ENCODE data around the gene PNRC2. TPM values are rescaled to one million over a fixed set of nuclear protein-coding genes. Genes with fewer than 3 reads are reported as not detected.

Gene PNRC2
- total RNA-seq, 2 experiments from 2014 or later, result 172 to 183 TPM

DNA sequence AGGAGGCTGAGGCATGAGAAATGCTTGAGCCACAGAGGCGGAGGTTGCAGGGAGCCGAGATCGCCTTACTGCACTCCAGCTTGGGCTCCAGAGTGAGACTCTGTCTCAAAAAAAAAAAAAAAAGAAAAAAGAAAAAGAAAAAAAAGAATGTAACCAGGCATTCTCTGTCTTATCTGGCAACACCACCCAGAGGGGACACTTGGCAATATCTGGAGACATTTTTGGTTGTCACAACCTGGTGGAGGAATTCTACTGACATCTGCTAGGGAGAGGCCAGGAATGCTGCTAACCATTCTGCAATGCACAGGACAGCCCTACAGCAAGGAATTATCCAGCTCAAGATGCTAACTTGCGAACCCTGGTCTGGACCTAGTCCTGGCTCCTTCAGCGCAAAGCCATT, 44.2 kb upstream of the PNRC2 start:
- no peak overlapping the region for H3K27ac Mint-ChIP-seq

DNA sequence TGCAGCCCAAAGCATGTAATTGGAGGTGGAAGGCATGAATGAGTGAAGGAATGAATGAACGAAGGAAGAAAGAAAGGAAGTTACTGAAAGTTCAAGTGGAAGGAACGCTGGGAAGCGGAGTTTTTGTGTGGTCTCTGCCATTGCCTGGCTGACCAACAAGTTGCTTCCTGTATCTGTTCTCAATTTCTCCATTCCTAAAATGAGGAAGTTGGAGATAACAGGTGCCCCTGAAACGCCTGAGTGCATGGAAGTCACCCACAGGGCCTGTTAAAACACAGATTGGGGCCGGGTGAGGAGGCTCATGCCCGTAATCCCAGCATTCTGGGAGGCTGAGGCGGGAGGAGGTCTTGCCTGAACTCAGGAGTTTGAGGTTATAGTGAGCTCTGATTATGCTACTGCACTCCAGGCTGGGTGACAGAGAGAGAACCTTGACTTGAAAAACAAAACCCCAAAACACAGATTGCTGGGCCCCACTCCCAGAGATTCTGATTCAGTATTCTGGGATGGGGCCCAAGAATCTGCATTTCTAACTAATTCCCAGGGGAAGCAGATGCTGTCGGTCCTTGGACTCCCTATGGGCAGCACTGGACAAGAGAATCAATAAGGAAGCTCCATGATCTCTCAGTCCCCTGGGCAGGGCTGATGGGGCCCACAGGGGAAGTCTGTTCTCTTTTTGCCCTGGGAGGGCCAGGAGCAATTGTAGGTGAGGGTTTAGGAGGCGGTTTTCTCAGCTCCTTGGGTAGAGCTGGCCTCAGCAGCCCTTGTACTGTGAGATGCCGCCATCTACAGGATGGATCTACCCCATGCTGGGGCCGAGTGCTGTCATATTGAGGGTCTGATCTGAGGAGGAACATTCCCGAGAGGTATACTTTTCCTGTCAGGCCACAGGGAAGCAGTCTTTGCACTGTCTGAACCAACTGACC, 43.2 kb upstream of the PNRC2 start:
- Mint-ChIP-seq H3K36me3 (ENCODE audit: low read depth) (no peaks in the 10 kb centered on the region), H3K4me3 (no peak overlapping the region), H3K27ac (no peak overlapping the region), H3K4me1 (ENCODE audit: low read depth) (peaks cover 26% of the 10 kb centered on the region), H3K27me3 (no peaks in the 10 kb centered on the region), H3K9me3 (no peaks in the 10 kb centered on the region)
- H3K4me3 ChIP-seq (ENCODE audit: low read length), result no peak overlapping the region
- ChIA-PET POLR2A (interaction anchor here (0.6 to 1.5 kb wide), 3 partner anchors 88 to 145 kb away, joined by 3 to 6 read pairs (median 4); no protein-coding TSS in a partner anchor), CTCF (interaction anchor here (0.6 to 1.9 kb wide), 3 partner anchors 106 to 145 kb away, joined by 3 to 8 read pairs (median 5); no protein-coding TSS in a partner anchor)
- TF ChIP-seq, protein P1, sequence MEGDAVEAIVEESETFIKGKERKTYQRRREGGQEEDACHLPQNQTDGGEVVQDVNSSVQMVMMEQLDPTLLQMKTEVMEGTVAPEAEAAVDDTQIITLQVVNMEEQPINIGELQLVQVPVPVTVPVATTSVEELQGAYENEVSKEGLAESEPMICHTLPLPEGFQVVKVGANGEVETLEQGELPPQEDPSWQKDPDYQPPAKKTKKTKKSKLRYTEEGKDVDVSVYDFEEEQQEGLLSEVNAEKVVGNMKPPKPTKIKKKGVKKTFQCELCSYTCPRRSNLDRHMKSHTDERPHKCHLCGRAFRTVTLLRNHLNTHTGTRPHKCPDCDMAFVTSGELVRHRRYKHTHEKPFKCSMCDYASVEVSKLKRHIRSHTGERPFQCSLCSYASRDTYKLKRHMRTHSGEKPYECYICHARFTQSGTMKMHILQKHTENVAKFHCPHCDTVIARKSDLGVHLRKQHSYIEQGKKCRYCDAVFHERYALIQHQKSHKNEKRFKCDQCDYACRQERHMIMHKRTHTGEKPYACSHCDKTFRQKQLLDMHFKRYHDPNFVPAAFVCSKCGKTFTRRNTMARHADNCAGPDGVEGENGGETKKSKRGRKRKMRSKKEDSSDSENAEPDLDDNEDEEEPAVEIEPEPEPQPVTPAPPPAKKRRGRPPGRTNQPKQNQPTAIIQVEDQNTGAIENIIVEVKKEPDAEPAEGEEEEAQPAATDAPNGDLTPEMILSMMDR (IDR thresholded peaks at IDR 0.05), result no peak
- peak; percentile 92 for ATAC-seq (ENCODE audit: poor library complexity)
- peak; percentile 9 to 74 (median 36) for DNase-seq
- no peaks in the 10 kb centered on the region for H3K36me3 ChIP-seq (ENCODE audit: insufficient read depth, low read length)
- intact Hi-C loops (cut with DNase I, micrococcal nuclease), result loop anchor here (1.0 to 5.0 kb wide), 2 partner anchors 104 to 144 kb away; no protein-coding TSS in a partner anchor
- H3K27ac ChIP-seq (ENCODE audit: low read depth in 1 of 2, low read length in 2 of 2), result no peak overlapping the region
- no peaks in the 10 kb centered on the region for H3K9me3 ChIP-seq (ENCODE audit: control insufficient read depth in 1 of 2, insufficient read depth in 1 of 2, low read length in 2 of 2)
- no peaks in the 10 kb centered on the region for H3K27me3 ChIP-seq (ENCODE audit: control insufficient read depth in 1 of 2, insufficient read depth in 2 of 2, low read length in 2 of 2)
- H3K4me1 ChIP-seq (ENCODE audit: insufficient read depth, low read length), result peaks cover 21% of the 10 kb centered on the region

More for the DNA sequence above, 44.2 kb upstream of the PNRC2 start:
- H3K36me3 Mint-ChIP-seq (ENCODE audit: low read depth), result no peaks in the 10 kb centered on the region
- TF ChIP-seq, protein P1 (IDR thresholded peaks at IDR 0.05), result no peak
- Histone ChIP-seq H3K4me3 (ENCODE audit: low read length) (no peak overlapping the region), H3K27me3 (ENCODE audit: control insufficient read depth in 1 of 2, insufficient read depth in 2 of 2, low read length in 2 of 2) (no peaks in the 10 kb centered on the region), H3K27ac (ENCODE audit: low read depth in 1 of 2, low read length in 2 of 2) (no peak overlapping the region), H3K9me3 (ENCODE audit: control insufficient read depth in 1 of 2, insufficient read depth in 1 of 2, low read length in 2 of 2) (no peaks in the 10 kb centered on the region), H3K4me1 (ENCODE audit: insufficient read depth, low read length) (peaks cover 31% of the 10 kb centered on the region), H3K36me3 (ENCODE audit: insufficient read depth, low read length) (no peaks in the 10 kb centered on the region)
- peaks cover 29% of the 10 kb centered on the region for H3K4me1 Mint-ChIP-seq (ENCODE audit: low read depth)
- DNase-seq, result no peak
- ChIA-PET CTCF (no interaction called here), POLR2A (no interaction called here)
- intact Hi-C loops (cut with DNase I, micrococcal nuclease), result loop anchor here in 1 of 2 experiments (5.0 kb wide), 1 partner anchor 103 kb away; no protein-coding TSS in a partner anchor
- no peaks in the 10 kb centered on the region for H3K9me3 Mint-ChIP-seq
- no peaks in the 10 kb centered on the region for H3K27me3 Mint-ChIP-seq
- no peak for ATAC-seq (ENCODE audit: poor library complexity)
- no peak overlapping the region for H3K4me3 Mint-ChIP-seq

- Mint-ChIP-seq H3K4me1 (ENCODE audit: low read depth) (no peaks in the 10 kb centered on the region), H3K27me3 (no peaks in the 10 kb centered on the region), H3K9me3 (no peaks in the 10 kb centered on the region), H3K27ac (no peak overlapping the region), H3K4me3 (no peak overlapping the region), H3K36me3 (ENCODE audit: low read depth) (no peaks in the 10 kb centered on the region)
- DNase-seq (no peak), ATAC-seq (ENCODE audit: poor library complexity) (no peak)
- no peak overlapping the region for H3K27ac ChIP-seq (ENCODE audit: low read depth in 1 of 2, low read length in 2 of 2)
- H3K27me3 ChIP-seq (ENCODE audit: control insufficient read depth in 1 of 2, insufficient read depth in 2 of 2, low read length in 2 of 2), result no peaks in the 10 kb centered on the region
- no peaks in the 10 kb centered on the region for H3K9me3 ChIP-seq (ENCODE audit: control insufficient read depth in 1 of 2, insufficient read depth in 1 of 2, low read length in 2 of 2)
- H3K4me3 ChIP-seq (ENCODE audit: low read length), result no peak overlapping the region
- intact Hi-C loops (cut with DNase I, micrococcal nuclease), result no loop called here
- CTCF ChIA-PET, result no interaction called here
- H3K36me3 ChIP-seq (ENCODE audit: insufficient read depth, low read length), result no peaks in the 10 kb centered on the region
- TF ChIP-seq, protein P1 (IDR thresholded peaks at IDR 0.05), result no peak
- POLR2A ChIA-PET, result no interaction called here
- no peaks in the 10 kb centered on the region for H3K4me1 ChIP-seq (ENCODE audit: insufficient read depth, low read length)
These were observed 37.2 kb upstream of the PNRC2 start for GRCh38 chr1:23922321-23922943.
